HEK293 (cell line): Measurements from ENCODE around the gene SLC37A3.

ENCODE experiments used
- CTCF ChIA-PET: fragments of 350-600 bp; formaldehyde crosslinking; extraction: SDS; loops from one replicate; lab custom pipeline; 2021; ENCODE audit warnings: antibody characterized with exemption; lab: Yijun Ruan, JAX
- POLR2A ChIA-PET: fragments of 300-600 bp; formaldehyde crosslinking; extraction: SDS; loops from one replicate; lab custom pipeline; 2020; ENCODE audit warnings: antibody characterized with exemption, inconsistent platforms; lab: Yijun Ruan, JAX
- H3K27ac ChIP-seq: fragments of 200-500 bp; sonication (Bioruptor generic); 2 replicates; pipeline ENCODE4 v1.5.1; 2014; ENCODE audit warnings: low read depth, low read length, control low read depth, inconsistent platforms; ENCODE audit errors: extremely low read depth
- H3K36me3 ChIP-seq, 2 experiments: fragments of 200-500 bp in 1 of 2; sonication (Bioruptor generic) in 1 of 2; 1 replicate in 1 of 2; 2 replicates in 1 of 2; pipeline ENCODE4 v1.5.1; 2014 to 2017; ENCODE audit warnings: inconsistent platforms in 2 of 2, low read length in 2 of 2; ENCODE audit not compliant: control insufficient read depth in 2 of 2, insufficient read depth in 1 of 2
- H3K4me1 ChIP-seq: fragments of 200-500 bp; sonication (Bioruptor generic); 2 replicates; pipeline ENCODE4 v1.5.1; 2014; ENCODE audit warnings: mild to moderate bottlenecking, low read length, inconsistent platforms; ENCODE audit not compliant: control insufficient read depth, insufficient read depth
- H3K4me3 ChIP-seq: 2 replicates; pipeline ENCODE4 v1.5.1; 2011; ENCODE audit warnings: low read depth, mild to moderate bottlenecking, control low read depth, low read length, moderate library complexity
- H3K9me3 ChIP-seq: fragments of 200-500 bp; sonication (Bioruptor generic); 2 replicates; pipeline ENCODE4 v1.5.1; 2014; ENCODE audit warnings: low read depth, low read length, inconsistent platforms; ENCODE audit not compliant: control insufficient read depth, insufficient read depth
- PRDM1 ChIP-seq: fragments of 450-650 bp; formaldehyde crosslinking; IDR thresholded peaks from 2 replicates; pipeline ENCODE4; 2016; ENCODE audit warnings: missing biosample characterization, missing genetic modification characterization
- SCRT1 ChIP-seq: fragments of 450-650 bp; formaldehyde crosslinking; IDR thresholded peaks from 2 replicates; pipeline ENCODE4 v1.5.1; 2016; ENCODE audit warnings: missing biosample characterization, missing genetic modification characterization, borderline replicate concordance
- SCRT2 ChIP-seq: fragments of 450-650 bp; formaldehyde crosslinking; IDR thresholded peaks from 2 replicates; pipeline ENCODE4 v1.5.1; 2016; ENCODE audit warnings: missing biosample characterization, missing genetic modification characterization
- ZNF121 ChIP-seq: fragments of 450-650 bp; formaldehyde crosslinking; IDR thresholded peaks from 2 replicates; pipeline ENCODE4 v1.5.1; 2016; ENCODE audit warnings: missing biosample characterization, missing genetic modification characterization
- ZNF133 ChIP-seq: fragments of 450-650 bp; formaldehyde crosslinking; IDR thresholded peaks from 2 replicates; pipeline ENCODE4 v1.5.1; 2016; ENCODE audit warnings: missing biosample characterization, missing genetic modification characterization
- ZNF37A ChIP-seq: fragments of 450-650 bp; IDR thresholded peaks from 2 replicates; pipeline ENCODE4 v1.5.1; 2018; ENCODE audit warnings: missing biosample characterization, missing genetic modification characterization
- ZNF600 ChIP-seq: fragments of 450-650 bp; formaldehyde crosslinking; IDR thresholded peaks from 2 replicates; pipeline ENCODE4 v1.5.1; 2016; ENCODE audit warnings: missing biosample characterization, missing genetic modification characterization
- ZNF621 ChIP-seq: fragments of 450-650 bp; formaldehyde crosslinking; IDR thresholded peaks from 2 replicates; pipeline ENCODE4 v1.5.1; 2017; ENCODE audit warnings: missing biosample characterization, missing genetic modification characterization
- ZNF777 ChIP-seq: fragments of 450-650 bp; formaldehyde crosslinking; IDR thresholded peaks from 2 replicates; pipeline ENCODE4 v1.5.1; 2017; ENCODE audit warnings: missing biosample characterization, missing genetic modification characterization, borderline replicate concordance
- TF ChIP-seq, protein P1 (sequence below): fragments of 450-650 bp; formaldehyde crosslinking; IDR thresholded peaks from 2 replicates; pipeline ENCODE4 v1.5.1; 2017; ENCODE audit warnings: missing biosample characterization, missing genetic modification characterization
- TF ChIP-seq, protein P2 (sequence below): fragments of 450-650 bp; formaldehyde crosslinking; conservative IDR thresholded peaks from 2 replicates; pipeline ENCODE4 v1.5.1; 2016; ENCODE audit warnings: low read depth, missing biosample characterization, missing genetic modification characterization

The SLC37A3 gene

DNA sequence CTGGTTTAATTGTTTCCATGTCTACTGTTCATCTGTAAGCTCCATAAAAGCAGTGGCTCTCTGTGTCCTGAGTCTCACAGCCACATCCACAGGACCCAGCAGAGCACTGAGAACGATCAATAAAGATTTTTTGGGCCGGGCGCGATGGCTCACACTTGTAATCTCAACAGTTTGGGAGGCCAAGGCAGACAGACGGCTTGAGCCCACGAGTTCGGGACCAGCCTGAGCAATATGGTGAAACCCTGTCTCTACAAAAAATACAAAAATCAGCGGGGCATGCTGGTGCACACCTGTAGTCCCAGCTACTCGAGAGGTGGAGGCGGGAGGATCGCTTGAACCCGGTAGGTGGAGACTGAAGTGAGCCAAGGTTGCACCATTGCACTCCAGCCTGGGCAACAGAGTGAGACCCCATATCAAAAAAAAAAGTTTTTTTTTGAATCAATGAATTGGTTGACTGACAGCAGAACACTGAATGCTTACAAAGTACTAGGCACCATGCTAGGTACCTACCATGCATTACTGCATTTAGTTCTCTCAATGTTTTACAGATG is 4.5 kb downstream of the SLC37A3 start:
- no peak overlapping the region for H3K4me3 ChIP-seq
- TF ChIP-seq ZNF621 (tag by site-specific recombination) (no peak), ZNF121 (peak; percentile 82)
- TF ChIP-seq, all 188 proteins: peak for 1
- no peaks in the 10 kb centered on the region for H3K36me3 ChIP-seq
- no peak overlapping the region for H3K27ac ChIP-seq
- no peaks in the 10 kb centered on the region for H3K9me3 ChIP-seq
- ChIA-PET POLR2A (no interaction called here), CTCF (interaction anchor here (0.5 to 0.6 kb wide), 2 partner anchors 40 to 56 kb away, joined by 3 to 4 read pairs; no protein-coding TSS in a partner anchor)
- H3K4me1 ChIP-seq = peaks cover 3% of the 10 kb centered on the region

DNA sequence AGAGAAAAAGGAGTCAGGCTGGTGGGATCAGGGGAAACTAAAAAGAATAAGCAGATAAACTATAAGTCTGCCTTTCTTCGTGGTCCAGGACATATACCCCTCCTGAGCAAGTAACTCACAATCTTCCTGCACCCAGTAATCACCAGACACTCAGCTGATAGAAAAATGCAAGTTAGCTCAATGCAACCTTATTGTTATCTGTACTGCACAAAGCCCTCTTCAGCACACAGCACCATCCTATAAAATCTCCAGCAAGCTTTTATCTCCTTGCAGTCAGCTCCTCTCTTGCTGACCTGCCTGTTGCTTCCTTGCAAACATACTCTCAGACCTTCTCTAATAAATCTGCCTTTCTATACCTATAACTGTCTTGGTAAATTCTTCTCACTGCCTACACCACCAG is 6.7 kb downstream of the SLC37A3 start:
- H3K4me3 ChIP-seq = no peak overlapping the region
- peak; percentile 91 for TF ChIP-seq SCRT2 (tag by site-specific recombination)
- peak; percentile 81 for TF ChIP-seq SCRT1 (tag by site-specific recombination)
- no peak for TF ChIP-seq ZNF600 (tag by site-specific recombination)
- TF ChIP-seq, protein P1, sequence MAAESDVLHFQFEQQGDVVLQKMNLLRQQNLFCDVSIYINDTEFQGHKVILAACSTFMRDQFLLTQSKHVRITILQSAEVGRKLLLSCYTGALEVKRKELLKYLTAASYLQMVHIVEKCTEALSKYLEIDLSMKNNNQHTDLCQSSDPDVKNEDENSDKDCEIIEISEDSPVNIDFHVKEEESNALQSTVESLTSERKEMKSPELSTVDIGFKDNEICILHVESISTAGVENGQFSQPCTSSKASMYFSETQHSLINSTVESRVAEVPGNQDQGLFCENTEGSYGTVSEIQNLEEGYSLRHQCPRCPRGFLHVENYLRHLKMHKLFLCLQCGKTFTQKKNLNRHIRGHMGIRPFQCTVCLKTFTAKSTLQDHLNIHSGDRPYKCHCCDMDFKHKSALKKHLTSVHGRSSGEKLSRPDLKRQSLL (tag by site-specific recombination) = no peak
- TF ChIP-seq ZNF37A = no peak
- TF ChIP-seq, protein P2, sequence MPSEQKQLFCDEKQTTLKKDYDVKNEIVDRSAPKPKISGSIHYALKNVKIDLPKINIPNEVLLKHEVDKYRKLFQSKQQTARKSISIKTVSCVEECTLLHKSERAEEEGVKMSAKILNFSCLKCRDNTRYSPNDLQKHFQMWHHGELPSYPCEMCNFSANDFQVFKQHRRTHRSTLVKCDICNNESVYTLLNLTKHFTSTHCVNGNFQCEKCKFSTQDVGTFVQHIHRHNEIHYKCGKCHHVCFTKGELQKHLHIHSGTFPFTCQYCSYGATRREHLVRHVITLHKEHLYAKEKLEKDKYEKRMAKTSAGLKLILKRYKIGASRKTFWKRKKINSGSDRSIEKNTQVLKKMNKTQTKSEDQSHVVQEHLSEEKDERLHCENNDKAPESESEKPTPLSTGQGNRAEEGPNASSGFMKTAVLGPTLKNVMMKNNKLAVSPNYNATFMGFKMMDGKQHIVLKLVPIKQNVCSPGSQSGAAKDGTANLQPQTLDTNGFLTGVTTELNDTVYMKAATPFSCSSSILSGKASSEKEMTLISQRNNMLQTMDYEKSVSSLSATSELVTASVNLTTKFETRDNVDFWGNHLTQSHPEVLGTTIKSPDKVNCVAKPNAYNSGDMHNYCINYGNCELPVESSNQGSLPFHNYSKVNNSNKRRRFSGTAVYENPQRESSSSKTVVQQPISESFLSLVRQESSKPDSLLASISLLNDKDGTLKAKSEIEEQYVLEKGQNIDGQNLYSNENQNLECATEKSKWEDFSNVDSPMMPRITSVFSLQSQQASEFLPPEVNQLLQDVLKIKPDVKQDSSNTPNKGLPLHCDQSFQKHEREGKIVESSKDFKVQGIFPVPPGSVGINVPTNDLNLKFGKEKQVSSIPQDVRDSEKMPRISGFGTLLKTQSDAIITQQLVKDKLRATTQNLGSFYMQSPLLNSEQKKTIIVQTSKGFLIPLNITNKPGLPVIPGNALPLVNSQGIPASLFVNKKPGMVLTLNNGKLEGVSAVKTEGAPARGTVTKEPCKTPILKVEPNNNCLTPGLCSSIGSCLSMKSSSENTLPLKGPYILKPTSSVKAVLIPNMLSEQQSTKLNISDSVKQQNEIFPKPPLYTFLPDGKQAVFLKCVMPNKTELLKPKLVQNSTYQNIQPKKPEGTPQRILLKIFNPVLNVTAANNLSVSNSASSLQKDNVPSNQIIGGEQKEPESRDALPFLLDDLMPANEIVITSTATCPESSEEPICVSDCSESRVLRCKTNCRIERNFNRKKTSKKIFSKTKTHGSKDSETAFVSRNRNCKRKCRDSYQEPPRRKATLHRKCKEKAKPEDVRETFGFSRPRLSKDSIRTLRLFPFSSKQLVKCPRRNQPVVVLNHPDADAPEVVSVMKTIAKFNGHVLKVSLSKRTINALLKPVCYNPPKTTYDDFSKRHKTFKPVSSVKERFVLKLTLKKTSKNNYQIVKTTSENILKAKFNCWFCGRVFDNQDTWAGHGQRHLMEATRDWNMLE = no peak
- TF ChIP-seq, all 188 proteins: peak for 2
- ChIA-PET CTCF (no interaction called here), POLR2A (interaction anchor here (0.6 kb wide), 1 partner anchor 83 kb away, joined by 3 read pairs; no protein-coding TSS in a partner anchor)
- Histone ChIP-seq H3K36me3 (no peaks in the 10 kb centered on the region; a peak in 1 of 3 replicates), H3K9me3 (no peaks in the 10 kb centered on the region), H3K27ac (no peak overlapping the region), H3K4me1 (peaks cover 3% of the 10 kb centered on the region)

DNA sequence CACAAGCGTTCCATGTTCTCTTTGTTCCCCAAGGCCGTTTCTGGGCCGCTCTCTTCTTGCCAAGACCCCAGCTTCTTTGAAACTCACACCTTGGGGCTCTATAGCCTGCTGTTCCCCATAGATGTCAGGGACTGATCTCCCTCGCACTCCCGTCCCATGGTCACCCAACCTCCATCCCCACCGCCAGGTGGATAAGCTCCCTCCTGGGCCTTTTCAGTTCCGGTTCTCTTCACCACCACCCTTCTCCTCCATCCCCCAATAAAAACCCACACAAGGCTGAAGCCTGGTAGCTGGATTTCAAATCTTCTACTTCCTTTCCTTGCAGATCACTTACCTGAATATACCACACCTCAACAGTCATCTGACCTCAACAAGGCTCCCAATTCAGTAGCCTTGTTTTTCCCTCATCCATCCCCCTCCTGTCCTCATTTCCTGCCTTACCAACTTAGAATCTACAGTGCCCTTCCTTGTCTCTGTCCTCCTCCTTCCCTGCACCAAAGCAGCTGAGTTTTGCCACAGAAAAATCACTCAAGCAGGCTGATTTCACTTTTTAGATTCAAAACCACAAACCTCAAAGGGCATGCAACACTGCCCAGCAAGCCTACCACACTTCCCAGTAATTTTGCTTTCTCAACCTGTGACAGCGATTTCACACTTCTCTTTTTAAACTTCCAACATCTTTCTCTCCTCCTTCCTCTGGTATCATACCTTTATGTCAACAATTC is 7.7 kb downstream of the SLC37A3 start:
- no peaks in the 10 kb centered on the region; a peak in 1 of 3 replicates for H3K36me3 ChIP-seq
- POLR2A ChIA-PET = interaction anchor here (0.6 kb wide), 1 partner anchor 13 kb away, joined by 5 read pairs; no protein-coding TSS in a partner anchor
- no peak for TF ChIP-seq ZNF133 (tag by site-specific recombination)
- peak; percentile 43 for TF ChIP-seq PRDM1 (tag by site-specific recombination)
- no peak for TF ChIP-seq ZNF777 (tag by site-specific recombination)
- TF ChIP-seq, all 188 proteins: peak for 1
- H3K4me3 ChIP-seq = no peak overlapping the region
- H3K4me1 ChIP-seq = no peaks in the 10 kb centered on the region; the same call in 1 of the 2 replicates
- CTCF ChIA-PET = interaction anchor here (0.6 to 1.0 kb wide), 2 partner anchors 19 to 90 kb away, joined by 3 to 4 read pairs; no protein-coding TSS in a partner anchor
- no peaks in the 10 kb centered on the region for H3K9me3 ChIP-seq
- no peak overlapping the region for H3K27ac ChIP-seq
